Trophoblast cell (in vitro differentiated cells and primary cell): ENCODE measurements around the gene ASTL.
A peak's percentile ranks its signal among the peaks of the same experiment; 100 is the strongest.

ENCODE experiments used
- DNase-seq, 2 donors: peaks; one replicate each; pipeline ENCODE4 v3.0.0-alpha.2; 2016
- H2AFZ ChIP-seq: 2 replicates; pipeline ENCODE4 v1.6.1; 2013; ENCODE audit warnings: low read length, moderate library complexity, mild to moderate bottlenecking; ENCODE audit not compliant: insufficient read depth, poor library complexity
- H2AK5ac ChIP-seq: 2 replicates; pipeline ENCODE4 v1.6.1; 2013; ENCODE audit warnings: mild to moderate bottlenecking, low read length
- H2BK120ac ChIP-seq: 2 replicates; pipeline ENCODE4 v1.6.1; 2013; ENCODE audit warnings: low read length, mild to moderate bottlenecking, moderate library complexity; ENCODE audit not compliant: insufficient read depth, poor library complexity
- H2BK12ac ChIP-seq: 2 replicates; pipeline ENCODE4 v1.6.1; 2013; ENCODE audit warnings: mild to moderate bottlenecking, low read length, moderate library complexity
- H2BK5ac ChIP-seq: 2 replicates; pipeline ENCODE4 v1.6.1; 2013; ENCODE audit warnings: low read length, low read depth, moderate library complexity, mild to moderate bottlenecking; ENCODE audit not compliant: poor library complexity
- H3K14ac ChIP-seq: 2 replicates; pipeline ENCODE4 v1.6.1; 2013; ENCODE audit warnings: mild to moderate bottlenecking, low read length
- H3K18ac ChIP-seq: 2 replicates; pipeline ENCODE4 v1.6.1; 2013; ENCODE audit warnings: mild to moderate bottlenecking, low read length
- H3K23ac ChIP-seq: 2 replicates; pipeline ENCODE4 v1.6.1; 2013; ENCODE audit warnings: low read length
- H3K27ac ChIP-seq: 2 replicates; pipeline ENCODE4 v1.5.1; 2013; ENCODE audit warnings: low read depth, mild to moderate bottlenecking, inconsistent platforms, low read length, moderate library complexity
- H3K27me3 ChIP-seq: 2 replicates; pipeline ENCODE4 v1.6.1; 2013; ENCODE audit warnings: inconsistent platforms, mild to moderate bottlenecking, low read length, moderate library complexity; ENCODE audit not compliant: insufficient read depth
- H3K36me3 ChIP-seq, 2 experiments: 1 replicate in 1 of 2; 2 replicates in 1 of 2; pipeline ENCODE4 v1.6.1; 2013; ENCODE audit warnings: low read length in 2 of 2, mild to moderate bottlenecking in 2 of 2, moderate library complexity in 1 of 2; ENCODE audit not compliant: insufficient read depth in 2 of 2, control insufficient read depth in 1 of 2
- H3K4ac ChIP-seq: 2 replicates; pipeline ENCODE4 v1.6.1; 2013; ENCODE audit warnings: low read depth, mild to moderate bottlenecking, low read length, moderate library complexity
- H3K4me1 ChIP-seq, 2 experiments: 1 replicate in 1 of 2; 2 replicates in 1 of 2; pipeline ENCODE4 v1.6.1; 2013; ENCODE audit warnings: low read length in 2 of 2, mild to moderate bottlenecking in 2 of 2, moderate library complexity in 1 of 2; ENCODE audit not compliant: insufficient read depth in 2 of 2, control insufficient read depth in 1 of 2
- H3K4me2 ChIP-seq: 2 replicates; pipeline ENCODE4 v1.6.1; 2013; ENCODE audit warnings: inconsistent platforms, mild to moderate bottlenecking, low read length, moderate library complexity
- H3K4me3 ChIP-seq: 2 replicates; pipeline ENCODE4 v1.5.1; 2013; ENCODE audit warnings: mild to moderate bottlenecking, low read depth, low read length, inconsistent platforms
- H3K79me1 ChIP-seq: one replicate; pipeline ENCODE4 v1.6.1; 2013; ENCODE audit warnings: low read length
- H3K79me2 ChIP-seq: 2 replicates; pipeline ENCODE4 v1.6.1; 2013; ENCODE audit warnings: low read length, mild to moderate bottlenecking; ENCODE audit not compliant: control insufficient read depth, insufficient read depth, poor library complexity
- H3K9ac ChIP-seq: 2 replicates; pipeline ENCODE4 v1.6.1; 2013; ENCODE audit warnings: mild to moderate bottlenecking, low read length
- H3K9me3 ChIP-seq: 2 replicates; pipeline ENCODE4 v1.6.1; 2013; ENCODE audit warnings: low read depth, mild to moderate bottlenecking, control low read depth, inconsistent platforms, low read length; ENCODE audit not compliant: insufficient read depth
- H4K12ac ChIP-seq: 2 replicates; pipeline ENCODE4 v1.6.1; 2013; ENCODE audit warnings: low read depth, mild to moderate bottlenecking, low read length, moderate library complexity
- H4K8ac ChIP-seq: 2 replicates; pipeline ENCODE4 v1.6.1; 2013; ENCODE audit warnings: low read depth, mild to moderate bottlenecking, low read length, moderate library complexity
- H4K91ac ChIP-seq: one replicate; pipeline ENCODE4 v1.6.1; 2013; ENCODE audit warnings: low read depth, mild to moderate bottlenecking, low read length, moderate library complexity
- WGBS: extraction: QIAGEN DNeasy Blood & Tissue Kit; methylation state at CpG from one replicate; pipeline ENCODE4 v1.1.7; 2013; ENCODE audit warnings: missing lambda C conversion rate; ENCODE audit not compliant: insufficient read length, insufficient coverage; ENCODE audit errors: extremely low coverage; 5-methylcytosine and 5-hydroxymethylcytosine counted together

Gene ASTL

DNA sequence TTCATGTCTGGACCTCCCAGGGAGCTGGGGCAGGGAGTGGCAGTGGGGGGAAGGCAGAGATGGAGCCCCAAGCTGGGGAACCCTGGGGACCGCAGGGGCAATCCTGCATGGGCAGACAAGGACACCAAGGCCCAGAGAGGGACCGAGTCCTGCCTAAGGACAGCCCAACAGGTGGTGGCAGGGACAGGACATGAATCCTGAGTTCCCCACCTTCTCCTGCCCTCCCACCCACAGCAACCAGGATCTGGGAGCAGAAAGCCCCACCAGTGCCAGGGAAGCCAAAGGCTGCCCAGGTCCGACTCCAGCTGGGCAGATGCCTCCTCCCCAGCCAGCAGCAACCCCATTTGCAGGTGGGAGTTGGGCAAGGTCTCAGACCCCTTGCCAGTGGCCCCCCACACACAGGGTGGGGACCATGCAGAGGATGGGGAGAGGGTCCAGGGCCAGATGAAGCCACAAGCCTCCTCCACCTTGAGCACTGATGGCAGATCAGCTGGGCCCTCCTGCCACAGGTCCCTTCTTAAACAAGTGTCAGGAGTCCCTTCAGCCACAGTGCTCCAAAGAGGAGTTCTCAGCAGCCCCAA, 28.3 kb downstream of the ASTL start:
- Histone ChIP-seq H3K9ac (no peak overlapping the region), H3K4me3 (no peak overlapping the region), H3K79me1 (peaks cover 5% of the 10 kb centered on the region), H3K27me3 (no peaks in the 10 kb centered on the region), H2AK5ac (no peak overlapping the region), H2BK5ac (no peak overlapping the region), H2AFZ (no peak overlapping the region), H3K23ac (no peak overlapping the region), H4K91ac (no peak overlapping the region), H3K4me2 (no peak overlapping the region), H3K27ac (no peak overlapping the region), H4K8ac (no peak overlapping the region), H3K18ac (no peak overlapping the region), H3K36me3 (no peaks in the 10 kb centered on the region), H3K79me2 (no peaks in the 10 kb centered on the region), H3K4me1 (peaks cover 8 to 9% of the 10 kb centered on the region in 2 experiments), H2BK12ac (no peak overlapping the region), H4K12ac (no peak overlapping the region), H3K14ac (no peak overlapping the region), H2BK120ac (no peak overlapping the region), H3K4ac (no peak overlapping the region), H3K9me3 (peaks cover 7% of the 10 kb centered on the region)
- WGBS, result no CpG with 5 or more reads among the region's 3 CpGs
- DNase-seq, result no peak

DNA sequence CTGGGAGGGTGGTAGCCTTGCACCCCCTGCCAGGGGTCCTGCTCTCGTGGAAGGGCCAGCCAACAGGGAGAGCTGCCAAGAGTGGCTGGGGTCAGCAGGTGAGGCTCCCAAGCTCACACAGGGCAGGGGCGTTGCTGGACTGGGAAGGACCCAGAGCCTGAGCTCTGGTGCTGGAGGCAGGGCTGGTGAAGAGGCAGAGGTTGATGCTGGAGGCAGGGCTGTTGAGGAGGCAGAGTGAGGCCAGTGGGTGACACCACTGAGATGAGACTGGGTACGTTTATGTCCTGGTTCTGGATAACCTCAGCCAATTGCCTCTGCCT, 29.0 kb downstream of the ASTL start:
- Histone ChIP-seq H3K36me3 (no peaks in the 10 kb centered on the region), H2BK5ac (no peak overlapping the region), H2BK120ac (no peak overlapping the region), H2BK12ac (no peak overlapping the region), H3K27ac (no peak overlapping the region), H3K4me2 (no peak overlapping the region), H3K4ac (no peak overlapping the region), H3K79me1 (peaks cover 5% of the 10 kb centered on the region), H2AFZ (no peak overlapping the region), H2AK5ac (no peak overlapping the region), H3K4me3 (no peak overlapping the region), H3K4me1 (peaks cover 8 to 9% of the 10 kb centered on the region in 2 experiments), H3K9me3 (peaks cover 9% of the 10 kb centered on the region), H4K12ac (no peak overlapping the region), H4K91ac (peak overlapping the region; percentile 77), H3K79me2 (no peaks in the 10 kb centered on the region), H4K8ac (no peak overlapping the region), H3K27me3 (no peaks in the 10 kb centered on the region), H3K9ac (no peak overlapping the region), H3K23ac (no peak overlapping the region), H3K14ac (no peak overlapping the region), H3K18ac (no peak overlapping the region)
- no CpG with 5 or more reads among the region's 3 CpGs for WGBS
- DNase-seq, result no peak

DNA sequence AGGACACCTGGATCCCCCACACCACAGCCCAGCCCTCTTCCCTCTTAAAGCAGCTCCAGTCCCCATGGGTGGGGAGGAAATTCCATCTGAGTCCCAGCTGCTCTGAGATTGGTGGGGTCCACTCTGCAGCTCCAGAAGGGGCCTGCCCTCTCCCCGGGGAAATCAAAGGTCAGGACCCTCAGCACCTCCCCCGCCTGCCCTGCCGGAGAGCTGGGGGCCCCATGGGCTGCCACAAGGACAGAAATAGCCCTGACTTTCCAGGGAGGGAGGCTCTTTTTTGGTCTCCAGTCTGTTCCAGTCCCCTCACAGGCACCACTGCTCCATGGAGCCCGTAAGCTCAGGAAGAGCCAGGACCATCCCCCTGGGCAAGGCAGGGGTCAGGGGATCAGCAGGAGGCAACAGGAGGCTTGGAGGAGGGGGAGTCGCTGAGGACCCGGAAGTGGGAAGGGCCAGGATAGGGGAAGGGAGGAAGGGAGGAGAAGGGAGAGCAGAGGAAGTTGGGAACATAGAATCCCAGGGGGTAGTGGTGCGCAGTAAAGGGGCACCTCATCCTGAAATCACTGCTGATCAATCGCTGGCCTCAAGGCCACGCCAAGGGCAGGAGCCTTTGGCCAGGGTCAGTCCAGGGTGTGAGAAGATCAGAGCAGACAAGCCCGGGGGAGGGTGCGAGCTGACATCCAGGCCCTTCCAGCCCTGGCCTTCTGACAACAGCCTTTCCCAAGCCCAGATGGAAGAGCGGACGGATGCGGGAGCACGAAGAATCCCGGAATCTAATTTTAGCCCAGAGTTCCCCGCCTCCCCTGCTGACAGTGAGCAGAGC, 29.6 kb downstream of the ASTL start:
- Histone ChIP-seq H2BK120ac (no peak overlapping the region), H3K18ac (no peak overlapping the region), H3K4ac (no peak overlapping the region), H4K91ac (peak overlapping the region; percentile 77), H3K14ac (peak overlapping the region; percentile 59), H3K9ac (no peak overlapping the region), H2AFZ (peak overlapping the region; percentile 73), H3K4me3 (no peak overlapping the region), H3K27me3 (no peaks in the 10 kb centered on the region), H3K36me3 (no peaks in the 10 kb centered on the region), H4K12ac (peak overlapping the region; percentile 48), H3K4me1 (peaks cover 8 to 9% of the 10 kb centered on the region in 2 experiments), H2BK12ac (no peak overlapping the region), H2AK5ac (no peak overlapping the region), H3K79me2 (no peaks in the 10 kb centered on the region), H3K79me1 (peaks cover 5% of the 10 kb centered on the region), H4K8ac (peak overlapping the region; percentile 64), H2BK5ac (no peak overlapping the region), H3K23ac (no peak overlapping the region), H3K27ac (no peak overlapping the region), H3K4me2 (no peak overlapping the region), H3K9me3 (peaks cover 9% of the 10 kb centered on the region)
- no CpG with 5 or more reads among the region's 17 CpGs for WGBS
- no peak for DNase-seq

DNA sequence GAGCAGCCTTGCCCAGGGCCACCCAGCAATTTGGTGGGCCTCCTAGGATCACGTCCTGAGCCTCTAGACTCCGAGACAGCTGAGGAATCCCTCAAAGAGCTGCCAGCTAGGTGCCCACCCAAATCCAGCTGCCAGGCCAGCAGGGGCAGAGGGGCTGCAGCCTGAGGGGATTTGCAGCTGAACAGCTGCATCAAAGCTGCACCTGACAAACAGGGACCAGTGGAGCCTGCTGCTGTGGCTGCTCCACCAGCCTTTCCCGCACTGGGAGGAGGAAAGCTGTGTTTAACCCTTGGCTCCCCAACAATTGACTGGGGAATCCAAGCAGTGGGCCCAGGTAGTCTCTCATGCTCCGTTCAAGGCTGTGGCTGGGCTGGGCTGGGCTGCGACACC, 30.2 kb downstream of the ASTL start:
- Histone ChIP-seq H3K4me1 (peaks cover 8 to 9% of the 10 kb centered on the region in 2 experiments), H3K9me3 (peaks cover 9% of the 10 kb centered on the region), H2AK5ac (no peak overlapping the region), H3K79me1 (peaks cover 5% of the 10 kb centered on the region), H3K4me3 (no peak overlapping the region), H3K27ac (no peak overlapping the region), H2BK12ac (no peak overlapping the region), H2AFZ (peak overlapping the region; percentile 73), H3K9ac (no peak overlapping the region), H4K8ac (no peak overlapping the region), H3K18ac (no peak overlapping the region), H3K79me2 (no peaks in the 10 kb centered on the region), H3K4me2 (no peak overlapping the region), H3K36me3 (no peaks in the 10 kb centered on the region), H3K4ac (no peak overlapping the region), H3K14ac (no peak overlapping the region), H3K23ac (no peak overlapping the region), H2BK120ac (no peak overlapping the region), H4K12ac (no peak overlapping the region), H3K27me3 (no peaks in the 10 kb centered on the region), H4K91ac (peak overlapping the region; percentile 19), H2BK5ac (no peak overlapping the region)
- WGBS, result no CpG with 5 or more reads among the region's 5 CpGs
- no peak for DNase-seq
